Activated CD4-positive, alpha-beta T cell treated with anti-CD3 and anti-CD28 coated beads, Interleukin-2, amount 10 ng/mL, durations not matched to agents 24 days and 14 days (primary cell): ENCODE results near the gene AMDHD2. TPM values are rescaled to one million over a fixed set of nuclear protein-coding genes. Genes with fewer than 3 reads are reported as not detected.

Experiments used
- DNase-seq: peaks from one replicate; pipeline ENCODE4 v3.0.0; 2022
- H3K27ac Mint-ChIP-seq: one replicate; pipeline ENCODE4 v1.8.0; 2022; ENCODE audit warnings: mild to moderate bottlenecking, mixed read lengths
- H3K27me3 Mint-ChIP-seq: one replicate; pipeline ENCODE4 v1.8.0; 2022; ENCODE audit warnings: mixed read lengths
- H3K36me3 Mint-ChIP-seq: one replicate; pipeline ENCODE4 v1.8.0; 2022; ENCODE audit warnings: low read depth, mild to moderate bottlenecking, mixed read lengths
- H3K4me1 Mint-ChIP-seq: one replicate; pipeline ENCODE4 v1.8.0; 2021; ENCODE audit warnings: mixed read lengths
- H3K4me3 Mint-ChIP-seq: one replicate; pipeline ENCODE4 v1.8.0; 2022; ENCODE audit warnings: mild to moderate bottlenecking, moderate library complexity, mixed read lengths
- H3K9me3 Mint-ChIP-seq: one replicate; pipeline ENCODE4 v1.8.0; 2021; ENCODE audit warnings: mixed read lengths
- intact Hi-C: fragments of 100-400 bp; cut with micrococcal nuclease; formaldehyde crosslinking; loops from one replicate; pipeline ENCODE4 v1.15.1; 2023
- total RNA-seq: library from RNA; stranded (reverse); gene quantifications from 2 replicates; pipeline ENCODE4 v1.2.3, GENCODE V29; 2022

Gene AMDHD2
- total RNA-seq, 1 donor from 2014 or later: 37.5 TPM

GRCh38 chr16:2499890-2500429, 20.2 kb upstream of the AMDHD2 start:
- no peak for DNase-seq
- H3K4me3 Mint-ChIP-seq: no peak overlapping the region
- intact Hi-C loops: loop anchor here (2.0 to 5.0 kb wide), 2 partner anchors 25 to 68 kb away; partner anchors contain the start of gene TBC1D24
- no peaks in the 10 kb centered on the region for H3K36me3 Mint-ChIP-seq
- H3K27me3 Mint-ChIP-seq: no peaks in the 10 kb centered on the region
- H3K4me1 Mint-ChIP-seq: no peaks in the 10 kb centered on the region
- no peak overlapping the region for H3K27ac Mint-ChIP-seq
- H3K9me3 Mint-ChIP-seq: no peaks in the 10 kb centered on the region

GRCh38 chr16:2500430-2500917, 19.7 kb upstream of the AMDHD2 start:
- intact Hi-C loops: loop anchor here (2.0 to 5.0 kb wide), 2 partner anchors 26 to 68 kb away; partner anchors contain the start of gene TBC1D24
- no peaks in the 10 kb centered on the region for H3K9me3 Mint-ChIP-seq
- no peaks in the 10 kb centered on the region for H3K4me1 Mint-ChIP-seq
- no peak for DNase-seq
- H3K4me3 Mint-ChIP-seq: no peak overlapping the region
- no peaks in the 10 kb centered on the region for H3K36me3 Mint-ChIP-seq
- H3K27ac Mint-ChIP-seq: no peak overlapping the region
- H3K27me3 Mint-ChIP-seq: no peaks in the 10 kb centered on the region

- Mint-ChIP-seq H3K4me3 (no peak overlapping the region), H3K4me1 (no peaks in the 10 kb centered on the region), H3K36me3 (no peaks in the 10 kb centered on the region), H3K27me3 (no peaks in the 10 kb centered on the region), H3K9me3 (no peaks in the 10 kb centered on the region), H3K27ac (no peak overlapping the region)
- DNase-seq: peak; percentile 94
- intact Hi-C loops: loop anchor here (1.0 to 5.0 kb wide), 4 partner anchors 26 to 232 kb away; partner anchors contain the start of gene TBC1D24
These were observed 19.0 kb upstream of the AMDHD2 start for GRCh38 chr16:2500918-2501750.

- intact Hi-C loops: loop anchor here (1.0 to 5.0 kb wide), 4 partner anchors 27 to 233 kb away; partner anchors contain the start of gene TBC1D24
- no peaks in the 10 kb centered on the region for H3K4me1 Mint-ChIP-seq
- no peak overlapping the region for H3K4me3 Mint-ChIP-seq
- no peaks in the 10 kb centered on the region for H3K36me3 Mint-ChIP-seq
- no peaks in the 10 kb centered on the region for H3K9me3 Mint-ChIP-seq
- H3K27ac Mint-ChIP-seq: no peak overlapping the region
- H3K27me3 Mint-ChIP-seq: no peaks in the 10 kb centered on the region
- DNase-seq: no peak
These were observed 17.9 kb upstream of the AMDHD2 start for GRCh38 chr16:2501946-2502895.

- H3K36me3 Mint-ChIP-seq: no peaks in the 10 kb centered on the region
- intact Hi-C loops: no loop called here
These were observed 14.5 kb upstream of the AMDHD2 start for GRCh38 chr16:2505695-2506094.

GRCh38 chr16:2507052-2507659, 13.0 kb upstream of the AMDHD2 start:
- H3K27me3 Mint-ChIP-seq: peaks cover 3% of the 10 kb centered on the region
- H3K27ac Mint-ChIP-seq: no peak overlapping the region
- no peak overlapping the region for H3K4me3 Mint-ChIP-seq
- no peaks in the 10 kb centered on the region for H3K36me3 Mint-ChIP-seq
- intact Hi-C loops: no loop called here
- H3K4me1 Mint-ChIP-seq: peaks cover 2% of the 10 kb centered on the region
- DNase-seq: no peak
- no peaks in the 10 kb centered on the region for H3K9me3 Mint-ChIP-seq

More at GRCh38 chr16:2505695-2506094, 14.5 kb upstream of the AMDHD2 start:
- H3K9me3 Mint-ChIP-seq: no peaks in the 10 kb centered on the region
- H3K4me1 Mint-ChIP-seq: no peaks in the 10 kb centered on the region
- no peak overlapping the region for H3K4me3 Mint-ChIP-seq
- no peak for DNase-seq
- no peak overlapping the region for H3K27ac Mint-ChIP-seq
- no peaks in the 10 kb centered on the region for H3K27me3 Mint-ChIP-seq

- intact Hi-C loops: no loop called here
- no peak for DNase-seq
- Mint-ChIP-seq H3K27me3 (peaks cover 5% of the 10 kb centered on the region), H3K4me1 (peaks cover 8% of the 10 kb centered on the region), H3K27ac (no peak overlapping the region), H3K9me3 (no peaks in the 10 kb centered on the region), H3K4me3 (no peak overlapping the region), H3K36me3 (no peaks in the 10 kb centered on the region)
These were observed 12.5 kb upstream of the AMDHD2 start for GRCh38 chr16:2507665-2508064.

GRCh38 chr16:2508722-2509400, 11.3 kb upstream of the AMDHD2 start:
- Mint-ChIP-seq H3K4me3 (no peak overlapping the region), H3K9me3 (no peaks in the 10 kb centered on the region), H3K4me1 (peaks cover 13% of the 10 kb centered on the region), H3K36me3 (no peaks in the 10 kb centered on the region), H3K27ac (no peak overlapping the region), H3K27me3 (peaks cover 6% of the 10 kb centered on the region)
- intact Hi-C loops: no loop called here
- no peak for DNase-seq

GRCh38 chr16:2511128-2511800, 8.9 kb upstream of the AMDHD2 start:
- DNase-seq: no peak
- Mint-ChIP-seq H3K36me3 (peaks cover 3% of the 10 kb centered on the region), H3K27me3 (peaks cover 6% of the 10 kb centered on the region), H3K4me3 (no peak overlapping the region), H3K9me3 (no peaks in the 10 kb centered on the region), H3K27ac (no peak overlapping the region), H3K4me1 (peaks cover 24% of the 10 kb centered on the region)
- intact Hi-C loops: loop anchor here (5.0 to 10.0 kb wide), 2 partner anchors 94 to 354 kb away; partner anchors contain the start of gene TRAF7

- Mint-ChIP-seq H3K36me3 (peaks cover 8% of the 10 kb centered on the region), H3K9me3 (no peaks in the 10 kb centered on the region), H3K4me1 (peaks cover 34% of the 10 kb centered on the region), H3K4me3 (peak overlapping the region; percentile 94), H3K27me3 (peaks cover 6% of the 10 kb centered on the region), H3K27ac (peak overlapping the region; percentile 90)
- no peak for DNase-seq
- intact Hi-C loops: loop anchor here (5.0 to 10.0 kb wide), 2 partner anchors 93 to 355 kb away; partner anchors contain the start of gene TRAF7
These were observed 8.0 kb upstream of the AMDHD2 start for GRCh38 chr16:2511996-2512734.

- peak overlapping the region; percentile 94 for H3K4me3 Mint-ChIP-seq
- H3K27me3 Mint-ChIP-seq: peaks cover 6% of the 10 kb centered on the region
- intact Hi-C loops: loop anchor here (1.0 to 10.0 kb wide), 3 partner anchors 19 to 356 kb away; partner anchors contain the start of gene TRAF7
- peak; percentile 70 for DNase-seq
- peaks cover 38% of the 10 kb centered on the region for H3K4me1 Mint-ChIP-seq
- H3K27ac Mint-ChIP-seq: peak overlapping the region; percentile 90
- no peaks in the 10 kb centered on the region for H3K9me3 Mint-ChIP-seq
- H3K36me3 Mint-ChIP-seq: peaks cover 10% of the 10 kb centered on the region
These were observed 7.3 kb upstream of the AMDHD2 start for GRCh38 chr16:2512735-2513404.
